Erythroblast (primary cell): ENCODE measurements around the gene RAPH1.

ENCODE experiments used
- GATA1 ChIP-seq: IDR thresholded peaks from 2 replicates; pipeline ENCODE4 v1.6.1; 2011; ENCODE audit warnings: low read depth, mild to moderate bottlenecking, control low read depth, low read length, moderate library complexity
- POLR2A ChIP-seq: IDR thresholded peaks from 2 replicates; pipeline ENCODE4 v1.6.1; 2011; ENCODE audit warnings: mild to moderate bottlenecking, low read length

GRCh38 chr2:203559641-203560040, 24.5 kb upstream of the RAPH1 start:
- TF ChIP-seq POLR2A (no peak), GATA1 (no peak)
